ENCODE measurements around the gene COX19. TPM values are rescaled to one million over a fixed set of nuclear protein-coding genes. Genes with fewer than 3 reads are reported as not detected.

Gene COX19
- total and polyA plus RNA-seq, 2 donors (not counting 3 experiments of a cell fraction or from before 2014, with no cell fraction given) = 6.8 to 10.6 TPM

GRCh38 chr7:1022356-1022755 is 47.0 kb upstream of the COX19 start:
- dilution Hi-C loops (cut with MboI; ENCODE audit: extremely low pct_ligation_motif_present, low sequenced_read_pairs) = no loop called here
- peaks cover 3% of the 10 kb centered on the region for H3K4me1 ChIP-seq (ENCODE audit: control insufficient read depth, extremely low read depth, insufficient read depth, low read length)
- H3K9ac ChIP-seq (replicated peaks; ENCODE audit: extremely low read depth, insufficient read depth, low read length) = no peak overlapping the region
- intact Hi-C loops (cut with micrococcal nuclease) = no loop called here
- H3K4me2 ChIP-seq (ENCODE audit: insufficient read depth, low read length) = no peak overlapping the region
- H3K4me3 ChIP-seq (replicated peaks in 1 of 3; ENCODE audit: insufficient read depth in 1 of 3, low read depth in 1 of 3, low read length in 3 of 3) = no peak overlapping the region
- H3K9me1 ChIP-seq (replicated peaks; ENCODE audit: control insufficient read depth, extremely low read depth, insufficient read depth, low read length) = no peaks in the 10 kb centered on the region
- ChIA-PET CTCF (interaction anchor here (2.0 to 5.5 kb wide), 2 partner anchors 29 to 43 kb away, joined by 8 to 46 read pairs; no protein-coding TSS in a partner anchor), POLR2A (interaction anchor here (0.8 kb wide), 1 partner anchor 48 kb away, joined by 3 read pairs; no protein-coding TSS in a partner anchor)
- FAIRE-seq (no peak), DNase-seq (ENCODE audit: low read depth, low spot score) (no peak)
- H3K9me3 ChIP-seq (replicated peaks; ENCODE audit: control insufficient read depth, insufficient read depth, low read length) = no peaks in the 10 kb centered on the region
- no peak overlapping the region for H3K27ac ChIP-seq (ENCODE audit: insufficient read depth, low read depth, low read length)
- no peaks in the 10 kb centered on the region for H4K20me1 ChIP-seq (replicated peaks; ENCODE audit: control insufficient read depth, extremely low read depth, insufficient read depth, low read length)
- H2AFZ ChIP-seq (ENCODE audit: low read depth, low read length) = no peak overlapping the region
- H3K79me2 ChIP-seq (ENCODE audit: control insufficient read depth, insufficient read depth, low read length) = peaks cover 23% of the 10 kb centered on the region
- TF ChIP-seq FOS (IDR thresholded peaks at IDR 0.05; ENCODE audit: borderline replicate concordance, insufficient read depth, low read length) (no peak), EZH2 (IDR thresholded peaks at IDR 0.05; ENCODE audit: borderline replicate concordance, low read depth, low read length, severe bottlenecking) (no peak), CTCF (IDR thresholded peaks at IDR 0.05; ENCODE audit: extremely low read depth in 1 of 2, insufficient read depth in 1 of 2, low read depth in 1 of 2, low read length in 2 of 2) (no peak), POLR2A (IDR thresholded peaks at IDR 0.05; ENCODE audit: low read depth, low read length) (no peak), GATA2 (IDR thresholded peaks at IDR 0.05; ENCODE audit: insufficient read depth, insufficient read length, low read depth, low read length) (no peak), JUN (IDR thresholded peaks at IDR 0.05; ENCODE audit: borderline replicate concordance, insufficient read depth, insufficient read length, low read depth) (no peak), MAX (IDR thresholded peaks at IDR 0.05; ENCODE audit: insufficient read depth, insufficient read length) (no peak), MYC (IDR thresholded peaks at IDR 0.05; ENCODE audit: low read depth, low read length) (no peak), POLR2AphosphoS5 (IDR thresholded peaks at IDR 0.05; ENCODE audit: insufficient read depth, low read depth, low read length) (no peak)
- H3K27me3 ChIP-seq (ENCODE audit: control insufficient read depth in 2 of 2, insufficient read depth in 2 of 2, low read length in 2 of 2) = no peaks in the 10 kb centered on the region
- BruUV-seq (replicated peaks) = no TSS peak
- H3K36me3 ChIP-seq (ENCODE audit: control insufficient read depth in 2 of 2, extremely low read depth in 1 of 2, insufficient read depth in 2 of 2, low read length in 2 of 2) = peaks cover 0 to 7% of the 10 kb centered on the region in 2 experiments
